GM13977 (cell line): ENCODE data around the gene RUVBL2.

Source experiments
- DNase-seq: peaks from one replicate; pipeline ENCODE4 v3.0.0; 2012; ENCODE audit warnings: low spot score
- in situ Hi-C: fragments of 300-500 bp; cut with MboI; formaldehyde crosslinking; loops from one replicate; pipeline ENCODE4 v1.12.0; 2022; ENCODE audit warnings: low sequenced_read_pairs, low pct_unique_long_range_greater_than_20kb, mixed read lengths, inconsistent platforms; ENCODE audit not compliant: unreplicated experiment
- TF ChIP-seq, protein P1 (sequence below): IDR thresholded peaks from 2 replicates; pipeline ENCODE4 v1.5.1; 2012; ENCODE audit warnings: mild to moderate bottlenecking, control low read depth; ENCODE audit not compliant: insufficient read depth; ENCODE audit errors: extremely low read depth, missing control alignments

The RUVBL2 gene

DNA sequence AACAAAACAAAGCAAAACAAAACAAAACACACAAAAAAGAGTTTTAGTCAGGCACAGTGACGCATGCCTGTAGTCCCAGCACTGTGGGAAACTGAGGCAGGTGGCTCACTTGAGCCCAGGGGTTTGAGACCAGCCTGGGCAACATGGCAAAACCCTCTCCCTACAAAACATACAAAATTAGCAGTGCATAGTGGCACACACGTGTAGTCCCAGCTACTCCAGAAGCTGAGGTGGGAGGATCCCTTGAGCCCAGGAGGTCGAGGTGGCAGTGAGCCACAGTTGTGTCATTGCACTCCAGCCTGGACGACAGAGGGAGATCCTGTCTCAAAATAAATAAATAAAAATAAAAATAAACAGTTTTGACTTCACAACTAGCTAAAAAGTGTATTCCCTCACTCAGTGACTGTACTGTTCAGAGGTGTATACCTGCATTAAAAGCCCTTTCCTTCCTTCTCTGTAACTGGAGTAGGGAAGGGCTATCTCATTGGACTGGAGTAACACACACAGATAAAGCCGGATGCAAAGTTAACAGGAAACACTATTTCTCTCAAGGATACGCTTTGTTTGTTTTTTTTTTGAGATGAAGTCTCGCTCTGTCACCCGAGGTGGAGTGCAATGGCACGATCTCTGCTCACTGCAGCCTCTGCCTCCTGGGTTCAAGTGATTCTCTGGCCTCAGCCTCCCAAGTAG lies 42.7 kb upstream of the RUVBL2 start:
- TF ChIP-seq, protein P1, sequence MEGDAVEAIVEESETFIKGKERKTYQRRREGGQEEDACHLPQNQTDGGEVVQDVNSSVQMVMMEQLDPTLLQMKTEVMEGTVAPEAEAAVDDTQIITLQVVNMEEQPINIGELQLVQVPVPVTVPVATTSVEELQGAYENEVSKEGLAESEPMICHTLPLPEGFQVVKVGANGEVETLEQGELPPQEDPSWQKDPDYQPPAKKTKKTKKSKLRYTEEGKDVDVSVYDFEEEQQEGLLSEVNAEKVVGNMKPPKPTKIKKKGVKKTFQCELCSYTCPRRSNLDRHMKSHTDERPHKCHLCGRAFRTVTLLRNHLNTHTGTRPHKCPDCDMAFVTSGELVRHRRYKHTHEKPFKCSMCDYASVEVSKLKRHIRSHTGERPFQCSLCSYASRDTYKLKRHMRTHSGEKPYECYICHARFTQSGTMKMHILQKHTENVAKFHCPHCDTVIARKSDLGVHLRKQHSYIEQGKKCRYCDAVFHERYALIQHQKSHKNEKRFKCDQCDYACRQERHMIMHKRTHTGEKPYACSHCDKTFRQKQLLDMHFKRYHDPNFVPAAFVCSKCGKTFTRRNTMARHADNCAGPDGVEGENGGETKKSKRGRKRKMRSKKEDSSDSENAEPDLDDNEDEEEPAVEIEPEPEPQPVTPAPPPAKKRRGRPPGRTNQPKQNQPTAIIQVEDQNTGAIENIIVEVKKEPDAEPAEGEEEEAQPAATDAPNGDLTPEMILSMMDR: no peak
- in situ Hi-C loops: loop anchor here (25.0 kb wide), 2 partner anchors 89 to 314 kb away; partner anchors contain the start of genes CA11, DBP, PLEKHA4 and PPP1R15A
- DNase-seq: no peak

DNA sequence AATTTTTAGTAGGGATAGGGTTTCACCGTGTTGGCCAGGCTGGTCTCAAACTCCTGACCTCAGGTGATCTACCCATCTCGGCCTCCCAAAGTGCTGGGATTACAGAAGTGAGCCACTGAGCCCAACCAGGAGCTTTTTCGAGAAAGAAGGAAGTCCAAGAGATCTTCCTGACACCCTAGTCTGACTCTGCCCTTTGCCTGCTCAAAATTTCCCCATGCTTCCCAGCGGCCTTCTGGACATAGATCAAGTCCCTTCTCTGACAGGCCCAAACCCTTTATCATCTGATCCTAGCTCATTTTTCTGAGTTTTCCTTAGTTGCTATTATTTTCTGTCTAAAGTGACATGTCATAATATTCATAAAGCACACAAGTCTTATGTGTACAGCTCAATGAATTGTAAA lies 40.5 kb upstream of the RUVBL2 start:
- TF ChIP-seq, protein P1: no peak
- DNase-seq: no peak
- in situ Hi-C loops: loop anchor here (25.0 kb wide), 2 partner anchors 91 to 316 kb away; partner anchors contain the start of genes CA11, DBP, PLEKHA4 and PPP1R15A

DNA sequence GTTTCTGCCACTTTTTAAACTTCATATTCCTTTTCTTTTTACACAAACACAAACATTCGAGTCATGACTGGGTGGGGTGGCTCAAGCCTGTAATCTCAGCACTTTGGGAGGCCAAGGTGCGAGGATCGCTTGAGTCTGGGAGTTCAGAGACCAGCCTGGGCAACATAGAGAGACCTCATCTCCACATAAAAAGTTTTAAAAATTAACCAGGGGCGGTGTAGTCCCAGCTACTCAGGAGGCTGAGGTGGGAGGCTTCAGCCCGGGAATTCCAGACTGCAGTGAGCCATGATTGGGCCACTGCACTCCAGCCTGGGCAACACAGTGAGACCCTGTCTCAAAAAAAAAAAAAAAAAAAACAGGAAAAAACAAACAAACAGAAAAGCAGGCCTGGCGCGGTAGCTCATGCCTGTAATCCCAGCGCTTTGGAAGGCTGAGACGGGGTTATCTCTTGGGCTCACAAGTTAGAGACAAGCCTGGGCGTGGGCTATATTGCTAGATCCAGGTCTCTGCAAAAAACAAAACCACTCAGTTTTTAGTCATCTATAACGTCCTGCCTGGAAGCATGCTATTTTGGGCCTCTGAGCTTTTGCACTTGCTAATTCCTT lies 39.6 kb upstream of the RUVBL2 start:
- TF ChIP-seq, protein P1: no peak
- in situ Hi-C loops: loop anchor here (25.0 kb wide), 2 partner anchors 92 to 317 kb away; partner anchors contain the start of genes CA11, DBP, PLEKHA4 and PPP1R15A
- DNase-seq: no peak

DNA sequence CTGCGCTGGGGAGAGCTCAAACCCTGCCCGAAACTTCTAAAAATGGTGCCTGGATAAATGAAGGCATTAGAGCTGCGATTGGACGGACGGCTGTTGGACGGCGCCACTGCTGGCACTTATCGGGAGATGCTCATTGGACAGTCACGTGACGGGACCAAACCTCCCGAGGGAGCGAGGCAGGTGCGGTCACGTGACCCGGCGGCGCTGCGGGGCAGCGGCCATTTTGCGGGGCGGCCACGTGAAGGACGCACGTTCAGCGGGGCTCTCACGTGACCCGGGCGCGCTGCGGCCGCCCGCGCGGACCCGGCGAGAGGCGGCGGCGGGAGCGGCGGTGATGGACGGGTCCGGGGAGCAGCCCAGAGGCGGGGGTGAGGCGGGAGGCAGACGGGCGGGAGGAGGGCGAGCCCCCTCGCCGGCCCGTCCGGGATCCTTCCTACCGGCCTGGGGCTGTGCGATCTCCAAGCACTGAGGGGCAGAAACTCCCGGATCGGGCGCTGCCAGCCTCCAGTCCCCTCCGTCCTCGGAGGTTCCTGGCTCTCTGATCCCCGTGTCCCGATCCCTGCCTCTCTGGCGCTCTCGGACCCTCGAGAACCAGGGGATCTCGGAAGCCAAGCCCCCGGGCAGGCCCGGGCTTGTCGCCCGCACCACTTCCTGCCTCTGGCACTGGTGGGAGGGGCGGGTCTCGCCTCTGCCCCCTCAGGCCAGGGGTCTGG lies 38.9 kb upstream of the RUVBL2 start, which contains the start of gene BAX:
Gene BAX, plus strand, starts transcription at position 281 of the 713 bp plus-strand sequence. Its CDS starts 54 bp downstream, at position 335.
- TF ChIP-seq, protein P1: no peak
- in situ Hi-C loops: loop anchor here (25.0 kb wide), 2 partner anchors 92 to 317 kb away; partner anchors contain the start of genes CA11, DBP, PLEKHA4 and PPP1R15A
- DNase-seq: peak; percentile 98

DNA sequence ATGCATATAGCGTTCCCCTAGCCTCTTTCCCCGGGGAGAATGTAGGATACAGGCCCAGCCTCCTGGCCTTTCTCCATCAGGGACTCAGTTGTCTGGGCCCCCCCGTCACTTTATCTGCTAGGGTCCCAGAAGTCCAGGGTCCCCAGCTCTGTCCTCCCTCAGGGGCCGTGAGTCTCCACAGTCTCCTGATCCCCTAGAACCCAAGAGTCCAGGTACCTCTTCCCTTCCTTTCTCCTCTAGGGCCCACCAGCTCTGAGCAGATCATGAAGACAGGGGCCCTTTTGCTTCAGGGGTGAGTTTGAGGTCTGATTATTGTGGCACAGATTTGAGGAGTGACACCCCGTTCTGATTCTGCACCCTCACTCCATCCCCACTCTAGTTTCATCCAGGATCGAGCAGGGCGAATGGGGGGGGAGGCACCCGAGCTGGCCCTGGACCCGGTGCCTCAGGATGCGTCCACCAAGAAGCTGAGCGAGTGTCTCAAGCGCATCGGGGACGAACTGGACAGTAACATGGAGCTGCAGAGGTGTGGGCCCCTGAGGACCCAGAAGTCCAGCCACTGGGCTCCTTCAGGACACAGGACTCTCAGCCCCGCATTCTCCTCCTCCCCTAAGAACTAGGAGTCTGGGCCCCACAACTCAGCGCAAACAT lies 38.3 kb upstream of the RUVBL2 start:
- TF ChIP-seq, protein P1: no peak
- DNase-seq: no peak
- in situ Hi-C loops: loop anchor here (25.0 kb wide), 2 partner anchors 93 to 318 kb away; partner anchors contain the start of genes CA11, DBP, PLEKHA4 and PPP1R15A

DNA sequence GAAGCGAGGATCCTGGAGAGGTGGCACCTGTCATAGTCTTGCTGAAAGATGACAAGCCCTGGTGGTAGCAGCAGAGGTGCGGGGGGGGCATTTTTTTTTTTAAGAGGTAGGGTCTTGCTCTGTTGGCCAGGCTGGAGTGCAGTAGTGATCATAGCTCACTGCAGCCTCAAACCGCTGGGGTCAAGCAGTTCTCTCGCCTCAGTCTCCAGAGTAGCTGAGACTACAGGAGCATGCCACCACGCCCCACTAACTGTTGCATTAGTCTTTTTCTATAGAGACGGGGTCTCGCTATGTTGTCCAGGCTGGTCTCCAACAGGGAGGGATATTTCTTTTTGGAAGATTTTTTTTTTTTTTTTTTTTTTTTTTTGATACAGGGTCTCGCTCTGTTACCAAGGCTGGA lies 35.7 kb upstream of the RUVBL2 start:
- in situ Hi-C loops: loop anchor here (25.0 kb wide), 2 partner anchors 96 to 321 kb away; partner anchors contain the start of genes CA11, DBP, PLEKHA4 and PPP1R15A
- DNase-seq: no peak
- TF ChIP-seq, protein P1: no peak
